Fibroblast of skin of back (primary cell): ENCODE measurements around the gene STRN4. TPM values are rescaled to one million over a fixed set of nuclear protein-coding genes. Genes with fewer than 3 reads are reported as not detected.
"Not testable (repeated sequence)": the region's sequence is repeated elsewhere in the genome, so short reads cannot be mapped to it uniquely, and the experiment has no call there.

ENCODE experiments used
- DNase-seq: peaks from one replicate; pipeline ENCODE4 v3.0.0-alpha.2; 2013
- polyA plus RNA-seq, 2 experiments: library from polyadenylated mRNA; unstranded; fragments of 120-200 nt; gene quantifications; one replicate each; pipeline ENCODE4 v1.2.1, GENCODE V29; 2013; ENCODE audit not compliant: insufficient read length in 2 of 2

STRN4 gene, protein sequence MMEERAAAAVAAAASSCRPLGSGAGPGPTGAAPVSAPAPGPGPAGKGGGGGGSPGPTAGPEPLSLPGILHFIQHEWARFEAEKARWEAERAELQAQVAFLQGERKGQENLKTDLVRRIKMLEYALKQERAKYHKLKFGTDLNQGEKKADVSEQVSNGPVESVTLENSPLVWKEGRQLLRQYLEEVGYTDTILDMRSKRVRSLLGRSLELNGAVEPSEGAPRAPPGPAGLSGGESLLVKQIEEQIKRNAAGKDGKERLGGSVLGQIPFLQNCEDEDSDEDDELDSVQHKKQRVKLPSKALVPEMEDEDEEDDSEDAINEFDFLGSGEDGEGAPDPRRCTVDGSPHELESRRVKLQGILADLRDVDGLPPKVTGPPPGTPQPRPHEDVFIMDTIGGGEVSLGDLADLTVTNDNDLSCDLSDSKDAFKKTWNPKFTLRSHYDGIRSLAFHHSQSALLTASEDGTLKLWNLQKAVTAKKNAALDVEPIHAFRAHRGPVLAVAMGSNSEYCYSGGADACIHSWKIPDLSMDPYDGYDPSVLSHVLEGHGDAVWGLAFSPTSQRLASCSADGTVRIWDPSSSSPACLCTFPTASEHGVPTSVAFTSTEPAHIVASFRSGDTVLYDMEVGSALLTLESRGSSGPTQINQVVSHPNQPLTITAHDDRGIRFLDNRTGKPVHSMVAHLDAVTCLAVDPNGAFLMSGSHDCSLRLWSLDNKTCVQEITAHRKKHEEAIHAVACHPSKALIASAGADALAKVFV
- polyA plus RNA-seq (2013, experiment 1 of 2; ENCODE audit: insufficient read length) = 84.9 TPM
- polyA plus RNA-seq (2013, experiment 2 of 2; ENCODE audit: insufficient read length) = 66.1 TPM

DNA sequence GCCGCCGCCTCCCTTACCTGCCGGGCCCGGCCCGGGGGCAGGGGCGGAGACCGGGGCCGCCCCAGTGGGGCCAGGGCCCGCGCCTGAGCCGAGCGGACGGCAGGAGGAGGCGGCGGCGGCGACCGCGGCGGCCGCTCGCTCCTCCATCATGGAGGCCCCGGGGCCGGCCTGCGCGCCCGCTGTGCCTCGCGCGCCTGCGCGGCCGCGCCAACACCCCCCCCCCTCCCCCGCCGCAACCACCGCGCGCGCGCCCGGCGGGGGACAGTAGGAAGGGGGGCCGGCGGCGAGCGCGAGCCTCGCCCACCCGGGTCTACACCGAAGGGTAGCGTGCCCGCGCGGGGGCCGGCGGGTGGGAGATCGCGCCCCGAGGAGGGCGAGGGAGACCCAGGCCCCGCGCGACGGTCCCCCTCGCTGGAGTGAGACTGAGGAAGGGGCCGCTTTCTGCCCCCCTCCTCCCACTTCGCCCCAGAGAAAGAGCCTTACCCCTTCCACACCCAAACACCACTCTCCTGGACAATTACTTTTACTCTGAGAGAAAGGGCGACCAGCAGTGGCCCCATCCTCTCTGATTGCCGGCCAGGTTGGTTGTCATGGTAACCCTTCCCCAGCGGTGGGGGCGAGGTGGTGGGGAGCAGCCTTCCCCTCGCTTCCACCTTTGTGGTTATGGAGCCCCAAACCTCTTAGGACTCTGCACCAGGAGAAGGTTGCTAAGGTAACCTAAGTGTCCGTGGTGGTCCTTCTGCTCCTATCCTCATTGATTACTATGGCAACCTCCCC, at the start of gene STRN4:
STRN4 (minus strand) TSS at position 170 of the 777 bp plus-strand sequence; CDS start at position 150, 20 bp downstream.
- peak; percentile 58 for DNase-seq

DNA sequence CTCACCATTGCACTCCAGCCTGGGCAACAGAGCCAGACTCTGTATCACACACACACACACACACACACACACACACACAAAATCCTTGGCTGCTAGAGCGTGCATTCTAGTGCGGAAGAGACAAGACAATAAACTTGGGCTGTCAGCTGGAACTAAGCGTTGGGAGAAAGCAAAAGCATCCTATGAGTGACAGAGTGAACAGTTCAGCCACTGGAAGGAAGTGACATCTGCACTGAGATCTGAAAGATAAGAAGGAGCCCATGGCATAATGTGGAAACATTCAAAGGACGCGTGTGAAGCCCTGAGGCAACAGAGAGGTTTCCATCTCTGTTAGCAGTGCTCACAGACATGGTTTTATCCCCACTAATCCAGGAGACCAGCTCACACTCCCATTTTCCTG, 45.7 kb upstream of the STRN4 start:
- no peak for DNase-seq

DNA sequence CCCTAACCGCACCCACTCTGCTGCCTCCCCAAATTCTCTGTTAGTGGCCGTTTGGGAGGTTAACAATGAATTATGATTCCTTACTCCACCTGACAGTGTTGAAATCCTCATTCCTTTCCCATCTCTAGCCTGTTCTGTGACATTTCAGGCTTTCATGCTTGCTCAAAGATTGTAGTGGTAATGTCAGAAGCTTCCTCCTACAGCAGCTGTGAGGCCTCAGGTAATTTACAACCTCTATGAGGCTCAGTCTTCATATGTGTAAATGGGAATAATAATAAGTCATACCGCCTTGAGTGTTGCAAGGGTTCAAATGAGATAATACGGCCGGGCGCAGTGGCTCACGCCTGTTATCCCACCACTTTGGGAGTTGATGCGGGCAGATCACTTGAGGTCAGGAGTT, 43.1 kb upstream of the STRN4 start:
- DNase-seq = no peak

DNA sequence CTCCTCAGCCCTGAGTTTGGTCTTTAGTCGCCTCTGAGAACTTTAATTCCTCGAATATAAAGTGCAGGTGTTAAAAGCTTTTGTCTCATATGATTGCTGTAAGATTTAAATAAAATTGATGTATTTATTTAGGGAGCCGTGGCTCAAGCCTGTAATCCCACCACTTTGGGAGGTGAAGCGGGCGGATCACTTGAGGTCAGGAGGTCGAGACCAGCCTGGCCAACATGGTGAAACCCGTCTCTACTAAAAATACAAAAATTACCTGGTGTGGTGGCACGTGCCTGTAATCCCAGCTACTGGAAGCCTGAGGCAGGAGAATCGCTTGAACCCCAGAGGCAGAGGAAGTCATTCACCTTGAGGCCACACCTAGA, 42.7 kb upstream of the STRN4 start:
- DNase-seq = no peak

DNA sequence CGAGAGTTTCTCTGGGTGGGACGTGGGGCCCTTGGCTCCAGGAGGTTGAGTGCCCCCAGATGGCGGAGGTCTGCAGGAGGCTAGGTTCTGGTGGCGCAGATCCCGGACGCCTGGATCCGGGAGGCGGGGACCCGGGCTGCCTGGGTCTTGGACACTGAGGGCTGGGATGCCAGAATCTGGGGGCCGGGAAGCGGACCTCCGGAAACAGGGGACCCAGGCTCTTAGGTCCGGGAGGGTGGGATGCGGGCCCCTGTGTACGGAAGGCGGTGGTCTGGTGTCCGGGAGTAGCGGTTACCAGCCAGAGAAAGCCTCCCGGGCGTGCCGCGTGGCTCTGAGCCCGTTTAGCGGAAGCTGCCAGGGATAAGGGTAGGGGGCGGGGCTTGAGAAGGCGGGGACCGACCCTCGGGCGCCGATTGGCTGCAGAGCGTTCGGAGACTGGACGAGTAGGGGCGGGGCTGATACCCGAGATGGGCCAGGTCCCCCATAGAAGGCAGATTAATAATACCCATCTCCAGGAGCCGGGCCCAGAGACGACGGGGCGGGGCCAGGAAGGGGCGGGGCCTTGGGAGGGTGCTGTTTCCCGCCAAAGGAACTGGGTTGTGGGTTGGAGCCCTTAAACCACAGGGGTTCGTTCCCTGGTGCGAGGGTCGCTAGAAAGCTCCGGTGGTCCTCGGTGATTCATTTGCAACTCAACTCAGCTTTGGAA, 42.2 kb upstream of the STRN4 start, which contains the start of gene SLC1A5:
SLC1A5 (minus strand) TSS at position 333 of the 706 bp plus-strand sequence. CDS start 629 bp downstream, outside the sequence.
- DNase-seq = peak; percentile 97

DNA sequence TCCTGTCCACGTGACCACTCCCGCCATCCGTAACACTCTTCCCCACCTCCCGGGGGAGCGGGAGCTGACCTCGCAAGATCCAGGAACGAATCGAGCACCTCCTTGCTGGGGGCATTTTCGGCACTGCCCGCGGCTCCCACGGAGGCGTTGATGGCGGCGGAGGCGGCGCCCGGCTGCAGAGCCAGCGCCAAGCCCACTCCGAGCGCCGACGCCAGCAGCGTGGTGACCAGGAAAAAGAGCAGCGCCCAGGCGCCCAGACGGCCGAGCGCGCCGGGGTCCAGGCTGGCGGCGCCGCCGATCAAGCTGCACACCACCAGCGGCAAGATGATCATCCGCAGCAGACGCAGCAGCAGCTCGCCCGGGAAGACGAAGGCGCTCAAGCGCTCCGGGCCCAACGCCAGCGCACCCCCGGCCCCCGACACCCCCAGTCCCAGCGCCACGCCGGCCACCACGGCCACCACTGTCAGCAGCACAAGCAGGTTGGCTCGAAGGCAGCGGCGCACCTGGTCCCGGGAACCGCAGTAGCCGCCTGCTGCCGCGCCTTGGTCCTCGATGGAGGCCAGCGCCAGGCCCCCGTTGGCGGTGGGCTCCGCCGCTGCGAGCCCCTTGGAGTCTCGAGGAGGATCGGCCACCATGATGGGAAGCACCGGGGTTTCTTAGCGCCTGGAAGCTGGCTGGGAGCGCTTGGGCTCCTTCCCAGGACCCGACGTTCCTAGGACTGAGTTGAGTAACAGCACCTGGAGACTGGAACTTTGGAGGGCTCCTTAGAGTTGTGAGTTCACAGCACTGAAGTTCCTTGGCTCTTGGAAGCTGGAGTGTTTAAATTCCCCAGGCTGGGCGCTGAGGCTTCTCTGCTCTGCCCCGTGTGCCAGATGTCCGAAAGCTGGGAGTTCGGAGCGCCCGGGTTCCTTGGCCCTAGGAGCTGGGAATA, 41.3 kb upstream of the STRN4 start:
- DNase-seq = peak; percentile 84

DNA sequence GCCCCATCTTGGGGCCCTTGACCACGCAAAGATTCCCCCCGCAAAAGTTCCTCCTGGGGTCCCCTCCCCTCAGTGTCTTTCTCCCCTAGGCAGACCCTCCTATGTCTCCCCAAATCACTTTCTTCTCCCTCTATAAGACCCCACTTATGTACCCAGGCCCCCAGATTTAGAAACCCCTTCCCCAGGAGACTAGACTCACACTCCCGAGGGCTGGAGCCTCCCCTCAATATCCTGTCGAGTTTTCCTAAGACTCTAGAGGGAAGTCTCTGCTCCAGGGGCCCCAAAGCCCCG, 40.7 kb upstream of the STRN4 start:
- DNase-seq = no peak

DNA sequence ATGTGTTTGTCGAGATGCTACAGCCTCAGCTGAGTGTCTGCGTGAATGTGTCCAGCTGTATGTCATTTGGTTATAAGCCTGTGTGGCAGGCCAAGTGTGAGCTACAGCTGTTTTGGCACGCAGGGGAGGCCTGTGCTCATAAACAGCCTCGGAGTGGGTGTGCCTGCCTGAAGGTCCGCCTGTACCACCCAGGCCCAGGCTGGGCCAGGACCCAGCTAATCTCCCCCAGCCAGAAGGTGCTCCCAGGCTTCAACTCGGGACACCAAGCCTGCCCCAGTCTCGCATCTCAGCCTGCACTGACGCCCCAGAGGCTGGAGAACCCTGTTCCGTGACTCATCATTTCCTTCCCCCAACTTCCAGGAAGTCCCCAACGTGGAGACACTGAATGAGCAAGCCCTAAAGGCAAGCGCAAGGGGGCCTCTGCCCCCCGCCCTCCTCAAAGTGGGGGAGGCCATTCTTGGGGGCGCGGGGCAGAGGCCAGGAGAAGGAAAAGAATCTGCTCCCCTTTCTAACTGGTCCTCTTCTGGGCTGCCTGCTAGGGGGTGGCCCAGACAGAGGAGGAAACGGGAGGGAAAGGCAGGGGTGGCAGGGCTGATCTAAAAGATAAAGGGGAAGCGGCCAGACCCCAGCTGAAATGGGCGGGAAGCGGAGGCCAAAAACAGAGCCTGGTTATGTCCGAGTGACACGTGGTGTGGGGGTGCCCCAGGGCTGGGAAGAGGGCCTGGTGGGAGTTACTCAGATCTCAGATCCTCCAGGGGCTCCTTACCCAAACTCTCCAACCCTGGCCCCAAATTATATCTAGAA, 40.2 kb upstream of the STRN4 start:
- DNase-seq = peak; percentile 89

DNA sequence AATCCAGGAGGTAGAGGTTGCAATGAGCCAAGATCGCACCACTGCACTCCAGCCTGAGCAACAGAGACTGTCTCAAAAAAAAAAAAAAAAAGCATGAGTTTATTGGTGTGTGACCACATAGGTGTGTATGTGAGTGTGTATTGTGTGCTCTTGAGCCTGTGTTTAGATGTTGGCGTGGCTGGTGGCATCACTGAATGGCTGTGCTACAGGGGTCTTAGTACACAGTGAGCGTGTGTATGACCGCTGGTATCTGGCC, 39.7 kb upstream of the STRN4 start:
- DNase-seq = no peak

DNA sequence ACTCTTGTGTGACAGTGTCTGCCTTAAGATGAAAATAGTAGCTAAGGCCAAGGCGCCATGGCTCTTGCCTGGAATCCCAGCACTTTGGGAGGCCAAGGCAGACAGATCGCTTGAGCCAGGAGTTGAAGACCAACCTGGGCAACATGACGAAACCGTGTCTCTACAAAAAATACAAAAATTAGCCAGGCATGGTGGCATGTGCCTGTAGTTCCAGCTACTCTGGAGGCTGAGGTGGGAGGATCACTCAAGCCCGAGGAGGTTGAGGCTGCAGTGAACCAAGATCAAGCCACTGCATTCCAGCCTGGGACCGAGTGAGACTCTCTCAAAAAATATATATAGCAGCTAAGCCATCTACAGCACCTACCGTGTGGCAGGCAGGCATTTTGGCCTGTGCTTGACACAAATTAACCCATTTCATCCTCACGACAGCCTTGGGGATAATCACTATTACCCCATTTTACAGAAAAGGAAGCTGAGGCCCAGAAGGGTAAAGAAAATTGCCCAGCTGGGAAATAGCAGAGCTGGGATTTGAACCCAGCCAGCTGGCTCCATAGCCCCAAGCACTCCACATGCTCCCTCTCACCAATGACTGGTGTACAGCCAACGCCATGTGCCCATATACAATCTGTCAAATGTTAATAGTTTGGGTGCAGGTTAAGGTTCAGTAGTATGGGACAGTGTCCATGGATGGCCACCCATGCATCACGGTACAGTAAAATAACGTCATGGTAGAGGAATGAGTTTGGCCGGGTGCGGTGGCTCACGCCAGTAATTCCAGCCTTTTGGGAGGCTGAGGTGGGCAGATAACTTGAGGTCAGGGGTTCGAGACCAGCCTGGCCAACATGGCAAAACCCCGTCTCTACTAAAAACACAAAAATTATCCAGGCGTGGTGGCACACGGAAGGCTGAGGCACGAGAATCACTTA, 39.1 kb upstream of the STRN4 start:
- no peak for DNase-seq

DNA sequence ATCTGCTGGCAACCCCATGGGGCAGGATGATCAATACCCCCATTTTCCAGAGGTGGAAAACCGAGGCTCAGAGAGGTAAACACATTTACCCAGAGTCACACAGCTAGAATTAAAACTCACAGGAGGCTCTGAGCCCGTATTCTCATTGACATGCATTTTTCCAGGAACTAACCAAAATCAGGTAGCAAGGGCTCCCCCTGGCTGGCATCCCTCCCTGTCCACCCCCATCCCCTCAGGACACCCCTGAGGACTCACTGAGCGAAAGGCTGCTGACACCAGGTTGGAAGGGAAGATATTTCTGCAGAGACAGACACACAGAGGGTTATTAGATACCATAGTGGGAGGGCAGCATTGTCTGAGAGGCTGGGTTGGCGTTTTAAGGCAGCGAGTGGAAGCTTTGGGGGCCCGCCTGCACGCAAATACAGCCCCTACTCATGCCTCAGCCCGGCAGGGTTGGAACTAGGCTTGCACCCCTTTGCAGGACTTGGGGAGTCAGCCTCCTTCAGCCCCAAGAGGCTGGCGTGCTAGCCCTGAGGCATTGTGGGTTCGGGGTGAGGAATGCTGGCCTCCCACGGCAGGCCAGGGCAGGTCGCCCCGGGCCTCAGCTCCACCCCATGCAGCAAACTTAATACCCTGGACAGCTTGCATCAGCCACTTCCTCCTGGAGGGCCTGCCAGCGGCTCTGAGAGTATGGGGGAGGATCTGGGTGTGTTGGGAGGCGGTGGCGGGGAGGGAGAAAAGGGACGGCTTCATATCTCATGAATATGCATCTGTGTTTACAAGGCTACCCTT, 38.2 kb upstream of the STRN4 start:
- DNase-seq = peak; percentile 96

DNA sequence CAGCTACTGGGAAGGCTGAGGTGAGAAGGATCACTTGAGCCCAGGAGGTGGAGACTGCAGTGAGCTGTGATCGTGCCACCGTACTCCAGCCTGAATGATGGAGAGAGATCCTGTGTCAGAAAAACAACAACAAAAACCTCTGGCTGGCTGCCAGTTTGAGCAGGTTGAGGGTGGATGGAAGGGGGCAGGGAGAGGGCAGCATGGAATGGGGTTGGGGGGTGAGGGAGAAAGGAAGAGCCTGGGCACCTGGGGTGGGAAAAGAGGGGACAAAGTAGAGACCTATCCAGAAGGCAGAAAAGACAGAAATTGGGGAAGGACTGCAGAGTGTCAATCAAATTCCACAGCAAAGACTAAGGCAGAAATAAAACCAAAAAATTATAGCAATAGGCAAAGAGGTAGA, 37.4 kb upstream of the STRN4 start:
- DNase-seq = no peak

DNA sequence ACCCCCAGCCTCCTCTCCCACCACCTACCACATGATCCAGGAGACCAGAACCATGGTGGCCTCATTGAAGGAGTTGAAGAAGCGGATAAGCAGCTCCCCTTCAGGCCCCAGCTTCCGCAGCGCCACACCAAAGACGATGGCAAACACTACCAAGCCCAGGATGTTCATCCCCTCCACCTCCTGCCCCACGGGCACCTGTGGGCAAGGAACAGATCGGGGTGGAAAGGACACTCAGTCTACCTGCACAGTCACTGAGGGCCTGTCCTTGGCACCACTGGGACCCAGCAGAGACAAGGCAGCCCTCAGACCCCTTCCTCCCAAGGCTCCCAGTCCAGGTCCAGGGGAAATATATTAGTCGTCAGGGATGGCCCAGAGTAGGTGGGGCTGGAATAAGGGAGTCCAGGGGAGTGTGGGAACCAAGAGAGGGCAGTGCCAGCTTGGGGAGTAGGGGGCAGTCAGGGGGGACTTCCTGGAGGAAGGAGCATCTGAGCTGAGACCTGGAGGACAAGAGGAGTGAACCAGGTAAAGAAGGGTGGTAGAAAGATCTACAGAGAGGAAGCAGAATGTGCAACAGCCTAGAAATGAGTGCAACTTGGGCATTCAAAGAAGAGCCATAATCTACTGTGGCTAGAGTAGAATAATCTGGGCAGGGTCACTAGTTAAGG, 36.2 kb upstream of the STRN4 start:
- no peak for DNase-seq

DNA sequence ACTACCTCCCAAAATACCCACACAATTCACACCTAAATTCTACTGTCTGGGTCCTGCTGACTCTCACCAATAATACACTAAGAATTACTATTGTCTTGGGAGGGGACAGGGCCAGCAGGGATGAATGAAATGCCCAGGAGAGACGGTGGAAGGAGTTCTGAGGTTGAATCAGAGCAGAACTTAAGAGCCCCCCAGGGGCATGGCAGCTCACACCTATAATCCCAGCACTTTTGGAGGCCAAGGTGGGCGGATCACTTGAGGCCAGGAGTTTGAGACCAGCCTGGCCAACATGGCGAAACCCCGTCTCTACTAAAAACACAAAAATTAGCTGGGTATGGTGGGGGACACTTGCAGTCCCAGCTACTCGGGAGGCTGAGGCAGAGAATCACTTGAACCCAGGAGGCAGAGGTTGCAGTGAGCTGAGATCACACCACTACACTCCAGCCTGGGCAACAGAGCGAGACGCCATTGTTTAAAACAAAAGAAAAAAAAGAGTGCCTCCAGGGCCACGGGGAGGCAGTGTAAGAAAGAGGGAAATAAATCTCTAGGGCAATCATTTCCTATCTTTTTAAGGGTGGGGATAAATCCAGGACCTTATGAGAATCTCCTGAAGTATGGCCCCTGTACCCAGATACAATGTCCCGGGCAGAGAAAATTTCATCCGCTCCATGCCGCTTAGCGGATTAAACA, 31.9 kb upstream of the STRN4 start:
- DNase-seq = not testable (repeated sequence)

DNA sequence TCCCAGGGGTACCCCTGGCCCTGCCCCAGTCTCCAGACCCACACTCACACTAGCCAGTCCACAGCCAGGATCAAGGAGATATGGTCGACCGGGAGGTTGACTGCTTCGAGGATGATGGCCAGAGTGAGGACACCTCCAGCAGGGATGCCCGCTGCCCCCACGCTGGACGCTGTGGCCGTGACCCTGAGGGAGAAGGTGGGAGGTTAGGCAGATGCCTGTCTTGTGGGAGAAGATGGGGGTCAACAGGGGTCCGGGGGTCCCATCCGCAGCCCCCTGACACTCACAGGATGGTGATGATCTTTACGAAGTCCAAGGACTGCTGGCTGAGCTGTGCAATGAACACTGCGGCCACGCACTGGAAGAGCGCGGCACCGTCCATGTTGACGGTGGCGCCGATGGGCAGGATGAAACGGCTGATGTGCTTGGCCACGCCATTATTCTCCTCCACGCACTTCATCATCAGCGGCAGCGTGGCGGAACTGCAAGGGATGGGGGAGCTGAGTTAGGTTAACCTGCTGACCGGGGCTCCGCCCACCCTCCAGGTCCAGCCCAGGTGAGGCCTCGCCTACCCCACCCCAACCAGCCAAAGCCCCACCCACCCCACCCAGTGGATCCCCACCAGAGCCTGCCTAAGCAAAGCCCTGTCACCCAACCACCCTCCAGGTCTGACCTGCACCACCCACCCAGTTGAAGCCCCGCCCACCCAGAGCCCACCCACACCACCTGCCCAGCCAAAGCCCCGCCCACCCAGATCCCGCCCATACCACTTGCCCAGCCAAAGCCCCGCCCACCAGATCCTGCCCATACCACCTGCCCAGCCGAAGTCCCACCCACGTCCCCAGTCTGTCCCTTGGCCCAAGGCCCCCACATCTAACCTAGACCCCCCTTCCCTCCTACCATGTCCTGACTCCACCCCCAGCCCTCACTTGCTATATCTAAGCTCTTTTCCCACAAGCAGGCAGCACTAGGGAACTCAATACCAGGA, 31.0 kb upstream of the STRN4 start:
- DNase-seq = no peak

DNA sequence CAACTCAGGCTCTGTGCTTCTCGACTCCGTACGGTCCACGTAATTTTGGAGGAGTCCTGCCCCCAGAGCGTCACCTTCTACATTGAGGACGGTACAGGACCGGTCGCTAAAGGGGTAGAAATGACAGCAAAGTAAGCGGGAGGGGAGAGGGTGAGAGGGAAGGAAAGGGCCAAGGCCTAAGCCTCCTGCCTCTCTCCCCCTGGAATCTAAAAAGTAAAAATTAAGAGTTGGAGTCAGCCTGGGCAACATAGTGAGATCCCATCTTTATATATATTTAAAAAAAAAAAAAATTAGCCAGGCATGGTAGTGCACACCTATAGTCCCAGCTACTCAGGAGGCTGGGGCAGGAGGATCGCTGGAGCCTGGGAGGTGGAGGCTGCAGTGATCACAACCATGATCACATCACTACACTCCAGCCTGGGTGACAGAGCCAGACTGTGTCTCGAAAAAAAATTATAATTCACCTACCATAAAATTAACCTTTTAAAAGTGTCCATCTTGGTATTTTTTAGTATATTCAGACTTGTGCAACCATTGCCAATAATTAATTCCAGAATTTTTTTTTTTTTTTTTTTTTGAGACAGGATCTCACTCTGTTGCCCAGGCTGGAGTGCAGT, 29.5 kb upstream of the STRN4 start:
- DNase-seq = no peak
